Heart left ventricle (tissue), 13 donors: ENCODE measurements around the gene LDAH.

Experiments
- POLR2A ChIP-seq, 2 donors: fragments of 450-650 bp; IDR thresholded peaks; one replicate each; pipeline ENCODE4 v1.6.1; 2017; ENCODE audit warnings: antibody characterized with exemption in 2 of 2, mild to moderate bottlenecking in 2 of 2, moderate library complexity in 2 of 2
- TF ChIP-seq, protein P1 (sequence below), 12 donors: fragments of 200-600 bp; sonication (generic) in 4 of 12; IDR thresholded peaks; one replicate each; pipeline versions ENCODE4 v1.5.0 to v1.8.0; 2018 to 2022; ENCODE audit warnings: antibody characterized with exemption in 12 of 12, mild to moderate bottlenecking in 5 of 12
- donor health status: ischemic (EF 13 %, LVEDD 7.1; RV severe dilation, severe dysfunction).
- donor health status: DM: no; HTN: yes; CAD: no.
- donor health status: DM: no; HTN: no; CAD: no.
- donor health status: ischemic (EF 25% LVEDD 6.9; RV normal size, moderate dysfunction).
- donor health status: ischemic (EF 25% LVEDD 5.7; RV mildly dilated, moderate dysfunction).
- donor health status: ischemic (EF 35%, LVEDD 5.7; RV mildly dilated, moderate dysfunction).
- donor health status: nonischemic (EF 11% LVEDD 7.7; RV severe dilation, severe dysfunction).
- donor health status: DM: yes; HTN: yes; CAD: no.
- donor health status: PGD.
- donor health status: ischemic (EF 29% LVEDD 5.4; RV normal size, mild dysfunction).
- donor health status: nonischemic (EF 23%, LVEDD 6.1; RV moderate dilation, normal function).

DNA sequence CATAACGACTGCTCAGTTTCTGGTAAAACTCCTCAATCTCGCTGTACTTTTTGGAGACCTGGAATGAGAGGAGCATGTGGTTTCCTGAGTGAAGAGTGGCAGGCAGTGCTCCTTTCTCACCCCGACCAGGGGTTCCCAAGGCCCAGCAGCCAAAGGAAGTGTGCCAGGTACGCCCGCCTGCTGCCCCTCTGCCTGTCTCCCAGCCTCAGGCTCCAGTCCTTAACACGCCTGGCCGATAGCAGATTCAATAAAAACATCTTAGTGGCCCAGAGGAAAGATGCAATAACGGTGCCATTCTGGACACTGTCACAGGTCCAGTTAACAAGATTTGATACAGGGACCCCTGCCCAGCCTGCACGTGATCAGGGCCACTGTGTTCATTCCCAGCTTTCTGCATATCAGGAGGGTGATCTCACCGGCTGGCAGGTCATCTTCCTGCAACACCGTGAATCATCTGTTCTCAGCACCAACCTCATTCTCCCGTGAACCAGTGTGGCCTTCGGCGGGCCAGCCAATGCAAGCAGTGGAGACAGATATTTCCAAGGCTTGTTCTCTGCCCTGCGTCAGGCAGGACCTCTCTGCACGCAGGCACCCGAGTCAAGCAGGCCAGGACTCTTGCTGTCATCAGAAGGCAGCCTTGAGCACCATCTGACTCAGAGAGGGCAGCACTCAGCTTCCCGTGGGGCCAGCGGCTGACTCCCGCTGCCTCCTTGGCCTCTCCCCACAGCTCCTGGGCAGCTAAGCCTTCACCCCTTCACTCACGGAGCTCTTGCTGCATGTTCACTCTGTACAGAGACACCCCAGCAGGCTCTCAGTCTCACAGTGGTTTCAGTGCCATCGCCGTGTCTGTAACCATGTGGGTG, 181.5 kb downstream of the LDAH start:
- TF ChIP-seq, protein P1, sequence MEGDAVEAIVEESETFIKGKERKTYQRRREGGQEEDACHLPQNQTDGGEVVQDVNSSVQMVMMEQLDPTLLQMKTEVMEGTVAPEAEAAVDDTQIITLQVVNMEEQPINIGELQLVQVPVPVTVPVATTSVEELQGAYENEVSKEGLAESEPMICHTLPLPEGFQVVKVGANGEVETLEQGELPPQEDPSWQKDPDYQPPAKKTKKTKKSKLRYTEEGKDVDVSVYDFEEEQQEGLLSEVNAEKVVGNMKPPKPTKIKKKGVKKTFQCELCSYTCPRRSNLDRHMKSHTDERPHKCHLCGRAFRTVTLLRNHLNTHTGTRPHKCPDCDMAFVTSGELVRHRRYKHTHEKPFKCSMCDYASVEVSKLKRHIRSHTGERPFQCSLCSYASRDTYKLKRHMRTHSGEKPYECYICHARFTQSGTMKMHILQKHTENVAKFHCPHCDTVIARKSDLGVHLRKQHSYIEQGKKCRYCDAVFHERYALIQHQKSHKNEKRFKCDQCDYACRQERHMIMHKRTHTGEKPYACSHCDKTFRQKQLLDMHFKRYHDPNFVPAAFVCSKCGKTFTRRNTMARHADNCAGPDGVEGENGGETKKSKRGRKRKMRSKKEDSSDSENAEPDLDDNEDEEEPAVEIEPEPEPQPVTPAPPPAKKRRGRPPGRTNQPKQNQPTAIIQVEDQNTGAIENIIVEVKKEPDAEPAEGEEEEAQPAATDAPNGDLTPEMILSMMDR (IDR thresholded peaks at IDR 0.05) = no peak
- no peak for TF ChIP-seq POLR2A (IDR thresholded peaks at IDR 0.05)
